ENCODE measurements around the gene AOPEP.

Gene AOPEP

GRCh38 chr9:95025213-95026147 lies 299.0 kb downstream of the AOPEP start:
- DNase-seq: no peak

GRCh38 chr9:95026148-95026524 lies 299.6 kb downstream of the AOPEP start:
- no peak for DNase-seq

GRCh38 chr9:95027914-95028852 lies 301.7 kb downstream of the AOPEP start:
- DNase-seq: peak; percentile 16

- peak; percentile 30 for DNase-seq
These were observed 302.3 kb downstream of the AOPEP start for GRCh38 chr9:95028853-95029219.

- DNase-seq: peak; percentile 25
These were observed 302.8 kb downstream of the AOPEP start for GRCh38 chr9:95029288-95029687.

GRCh38 chr9:95029720-95030119 lies 303.2 kb downstream of the AOPEP start:
- no peak for DNase-seq

GRCh38 chr9:95030344-95030743 lies 303.8 kb downstream of the AOPEP start:
- no peak for DNase-seq

- DNase-seq: no peak
These were observed 304.6 kb downstream of the AOPEP start for GRCh38 chr9:95030920-95031642.

GRCh38 chr9:95031711-95032461 lies 305.4 kb downstream of the AOPEP start:
- no peak for DNase-seq

GRCh38 chr9:95032580-95033341 lies 306.3 kb downstream of the AOPEP start:
- no peak for DNase-seq

GRCh38 chr9:95035846-95036245 lies 309.3 kb downstream of the AOPEP start:
- DNase-seq: no peak

GRCh38 chr9:95036676-95037075 lies 310.2 kb downstream of the AOPEP start:
- DNase-seq: no peak

GRCh38 chr9:95037789-95038521 lies 311.5 kb downstream of the AOPEP start:
- no peak for DNase-seq

- DNase-seq: no peak
These were observed 312.2 kb downstream of the AOPEP start for GRCh38 chr9:95038666-95039065.

GRCh38 chr9:95040106-95040505 lies 313.6 kb downstream of the AOPEP start:
- no peak for DNase-seq

GRCh38 chr9:95043826-95044225 lies 317.3 kb downstream of the AOPEP start:
- no peak for DNase-seq

GRCh38 chr9:95044731-95045508 lies 318.4 kb downstream of the AOPEP start:
- no peak for DNase-seq

- DNase-seq: no peak
These were observed 319.3 kb downstream of the AOPEP start for GRCh38 chr9:95045751-95046150.

GRCh38 chr9:95047452-95048224 lies 321.1 kb downstream of the AOPEP start:
- DNase-seq: no peak
